Right atrium auricular region (tissue), 2 donors: ENCODE results near the gene RHOT2. TPM values are rescaled to one million over a fixed set of nuclear protein-coding genes. Genes with fewer than 3 reads are reported as not detected.

Experiments
- DNase-seq: peaks from one replicate; pipeline ENCODE4 v3.0.0-alpha.2; 2019; ENCODE audit warnings: low spot score
- H3K27ac ChIP-seq, 2 donors: fragments of 200-600 bp; sonication (generic); 1 replicate in 1 of 2; 2 replicates in 1 of 2; pipeline ENCODE4 v1.5.1; 2016 to 2019
- H3K27me3 ChIP-seq, 2 donors: fragments of 200-600 bp; sonication (generic); one replicate each; pipeline versions ENCODE4 v1.5.1 to v1.6.0; 2017 to 2019
- H3K36me3 ChIP-seq: fragments of 200-600 bp; sonication (generic); one replicate; pipeline ENCODE4 v1.5.1; 2016
- H3K4me1 ChIP-seq, 2 donors: fragments of 200-600 bp; sonication (generic); one replicate each; pipeline versions ENCODE4 v1.5.1 to v1.6.0; 2017 to 2019
- H3K4me3 ChIP-seq, 2 donors: fragments of 200-600 bp; sonication (generic); 1 replicate in 1 of 2; 2 replicates in 1 of 2; pipeline ENCODE4 v1.5.1; 2017 to 2019; ENCODE audit warnings: mild to moderate bottlenecking in 1 of 2, moderate library complexity in 1 of 2
- H3K9me3 ChIP-seq, 2 donors: fragments of 200-600 bp; sonication (generic); one replicate each; pipeline ENCODE4 v1.5.1; 2019
- CTCF ChIP-seq, 2 donors: fragments of 200-600 bp; sonication (generic); IDR thresholded peaks; one replicate each; pipeline ENCODE4 v1.5.1; 2019; ENCODE audit warnings: antibody characterized with exemption in 2 of 2
- total RNA-seq, 2 donors: library from RNA; depleted of rRNA; stranded (reverse); fragments of >200 nt; gene quantifications; one replicate each; pipeline ENCODE4 v1.1.0, GENCODE V29; 2016

Gene RHOT2
- total RNA-seq, 2 donors from 2014 or later, result 37.8 to 42.8 TPM

GRCh38 chr16:680625-680945 is 12.7 kb downstream of the RHOT2 start:
- Histone ChIP-seq H3K4me1 (peaks cover 0 to 62% of the 10 kb centered on the region in 2 donors), H3K9me3 (no peaks in the 10 kb centered on the region), H3K36me3 (peaks cover 20% of the 10 kb centered on the region), H3K27me3 (no peaks in the 10 kb centered on the region), H3K4me3 (peak overlapping the region; percentile 82 to 88), H3K27ac (peak overlapping the region; percentile 95 to 99)
- no peak for TF ChIP-seq CTCF (IDR thresholded peaks at IDR 0.05)
- DNase-seq, result no peak

GRCh38 chr16:680967-681745 is 13.2 kb downstream of the RHOT2 start:
- Histone ChIP-seq H3K27me3 (no peaks in the 10 kb centered on the region), H3K27ac (peak overlapping the region; percentile 95 to 99), H3K36me3 (peaks cover 20% of the 10 kb centered on the region), H3K9me3 (no peaks in the 10 kb centered on the region), H3K4me1 (peaks cover 0 to 62% of the 10 kb centered on the region in 2 donors), H3K4me3 (peak overlapping the region; percentile 82 to 88)
- DNase-seq, result no peak
- no peak for TF ChIP-seq CTCF (IDR thresholded peaks at IDR 0.05)

- TF ChIP-seq CTCF (IDR thresholded peaks at IDR 0.05), result no peak
- no peak overlapping the region for H3K27ac ChIP-seq
- DNase-seq, result no peak
- H3K9me3 ChIP-seq, result no peaks in the 10 kb centered on the region
- H3K27me3 ChIP-seq, result no peaks in the 10 kb centered on the region
- H3K4me1 ChIP-seq, result peaks cover 0 to 59% of the 10 kb centered on the region in 2 donors
- H3K36me3 ChIP-seq, result peaks cover 24% of the 10 kb centered on the region
- peak overlapping the region in 1 of 2 donors; percentile 82 for H3K4me3 ChIP-seq
These were observed 14.0 kb downstream of the RHOT2 start for GRCh38 chr16:681746-682427.

GRCh38 chr16:682493-683395 is 14.8 kb downstream of the RHOT2 start:
- H3K4me1 ChIP-seq, result peaks cover 0 to 59% of the 10 kb centered on the region in 2 donors
- H3K27me3 ChIP-seq, result no peaks in the 10 kb centered on the region
- no peak for DNase-seq
- peaks cover 29% of the 10 kb centered on the region for H3K36me3 ChIP-seq
- TF ChIP-seq CTCF (IDR thresholded peaks at IDR 0.05), result no peak
- no peaks in the 10 kb centered on the region for H3K9me3 ChIP-seq
- peak overlapping the region in 1 of 2 donors; percentile 67 for H3K4me3 ChIP-seq
- no peak overlapping the region for H3K27ac ChIP-seq

GRCh38 chr16:683396-684070 is 15.6 kb downstream of the RHOT2 start:
- Histone ChIP-seq H3K9me3 (no peaks in the 10 kb centered on the region), H3K4me3 (peak overlapping the region; percentile 54 to 67), H3K36me3 (peaks cover 29% of the 10 kb centered on the region), H3K4me1 (peaks cover 0 to 60% of the 10 kb centered on the region in 2 donors), H3K27me3 (no peaks in the 10 kb centered on the region), H3K27ac (peak overlapping the region; percentile 21 to 80)
- no peak for TF ChIP-seq CTCF (IDR thresholded peaks at IDR 0.05)
- DNase-seq, result no peak
